ENCODE results near the gene SENP7. TPM values are rescaled to one million over a fixed set of nuclear protein-coding genes. Genes with fewer than 3 reads are reported as not detected.
"Not testable (repeated sequence)": the region's sequence is repeated elsewhere in the genome, so short reads cannot be mapped to it uniquely, and the experiment has no call there.

Gene SENP7
- total and polyA plus RNA-seq, 3 experiments from 2014 or later = 8.3 to 13.2 (median 11.1) TPM

DNA sequence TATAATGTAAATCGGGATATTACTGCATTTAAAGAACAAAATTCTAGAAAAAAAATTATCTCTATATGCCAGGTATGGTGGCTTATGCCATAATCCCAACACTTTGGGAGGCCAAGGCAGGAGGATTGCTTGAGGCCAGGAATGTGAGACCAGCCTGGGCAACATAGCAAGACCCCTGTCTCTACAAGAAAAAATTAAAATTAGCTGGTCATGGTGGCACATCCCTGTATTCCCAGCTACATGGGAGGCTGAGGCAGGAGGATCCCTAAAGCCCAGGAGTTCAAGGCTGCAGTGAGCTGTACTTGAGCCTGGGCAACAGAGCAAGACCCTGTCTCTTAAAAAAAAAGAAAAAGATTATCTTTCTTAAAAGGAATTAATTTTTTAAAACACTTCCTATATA lies 12.8 kb downstream of the SENP7 start:
- Mint-ChIP-seq H3K27ac (no peak overlapping the region), H3K27me3 (no peaks in the 10 kb centered on the region), H3K4me3 (no peak overlapping the region), H3K4me1 (peaks cover 36 to 74% (median 73%) of the 10 kb centered on the region in 3 donors), H3K9me3 (no peaks in the 10 kb centered on the region), H3K36me3 (peaks cover 0 to 61% (median 13%) of the 10 kb centered on the region in 3 donors)
- peaks cover 6% of the 10 kb centered on the region for H3K4me1 ChIP-seq (ENCODE audit: insufficient read depth, low read length)
- ChIA-PET POLR2A (no interaction called here), CTCF (interaction anchor here (1.0 kb wide), 1 partner anchor 9 kb away, joined by 3 read pairs; no protein-coding TSS in a partner anchor)
- H3K36me3 ChIP-seq (ENCODE audit: insufficient read depth, low read length) = no peaks in the 10 kb centered on the region
- no peak for DNase-seq
- no peak overlapping the region for H3K4me3 ChIP-seq (ENCODE audit: low read length)
- no peaks in the 10 kb centered on the region for H3K9me3 ChIP-seq (ENCODE audit: low read length)
- H3K27ac ChIP-seq (ENCODE audit: low read depth, low read length) = no peak overlapping the region
- no peaks in the 10 kb centered on the region for H3K27me3 ChIP-seq (ENCODE audit: insufficient read depth, low read length, poor library complexity, severe bottlenecking)

DNA sequence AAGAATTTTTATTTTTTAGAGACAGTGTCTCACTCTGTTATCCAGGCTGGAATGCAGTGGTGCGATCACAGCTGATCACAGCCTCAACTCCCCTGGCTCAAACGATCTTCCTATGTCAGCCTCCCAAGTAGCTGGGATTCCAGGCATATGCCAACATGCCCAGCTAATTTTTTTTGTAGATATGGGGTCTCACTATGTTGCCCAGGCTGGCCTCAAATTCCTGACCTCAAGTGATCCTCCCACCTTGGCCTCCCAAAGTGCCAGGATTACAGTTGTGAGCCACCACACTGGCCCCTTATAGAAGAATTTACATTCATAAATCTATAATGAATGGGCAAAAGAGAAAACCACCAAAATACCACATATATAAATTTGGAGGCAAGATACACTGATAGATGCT lies 15.2 kb downstream of the SENP7 start:
- Mint-ChIP-seq H3K27ac (peak overlapping the region in 2 of 8 donors; percentile 25 to 29), H3K4me1 (peaks cover 42 to 76% (median 73%) of the 10 kb centered on the region in 3 donors), H3K27me3 (no peaks in the 10 kb centered on the region), H3K4me3 (no peak overlapping the region), H3K9me3 (peaks cover 0 to 2% (median 0%) of the 10 kb centered on the region in 5 donors), H3K36me3 (peaks cover 5 to 62% (median 13%) of the 10 kb centered on the region in 3 donors)
- H3K27ac ChIP-seq (ENCODE audit: low read depth, low read length) = no peak overlapping the region
- no peaks in the 10 kb centered on the region for H3K36me3 ChIP-seq (ENCODE audit: insufficient read depth, low read length)
- H3K9me3 ChIP-seq (ENCODE audit: low read length) = no peaks in the 10 kb centered on the region
- no peaks in the 10 kb centered on the region for H3K27me3 ChIP-seq (ENCODE audit: insufficient read depth, low read length, poor library complexity, severe bottlenecking)
- DNase-seq = no peak
- no peaks in the 10 kb centered on the region for H3K4me1 ChIP-seq (ENCODE audit: insufficient read depth, low read length)
- no peak overlapping the region for H3K4me3 ChIP-seq (ENCODE audit: low read length)
- POLR2A ChIA-PET = no interaction called here
- CTCF ChIA-PET = no interaction called here

DNA sequence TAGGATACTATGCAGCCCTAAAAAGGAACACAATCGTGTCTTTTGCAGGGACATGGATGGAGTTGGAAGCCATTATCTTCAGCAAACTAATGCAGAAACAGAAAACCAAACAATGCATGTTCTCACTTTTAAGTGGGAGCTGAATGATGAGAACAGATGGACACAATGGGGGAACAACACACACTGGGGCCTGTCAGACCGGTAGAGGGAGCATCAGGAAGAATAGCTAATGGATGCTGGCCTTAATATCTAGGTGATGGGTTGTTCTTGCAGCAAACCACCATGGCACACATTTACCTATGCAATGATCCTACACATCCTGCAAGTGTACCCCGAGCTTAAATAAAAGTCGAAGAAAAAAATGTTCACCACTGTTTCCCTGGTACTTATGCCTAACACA lies 17.5 kb downstream of the SENP7 start:
- DNase-seq = no peak
- peaks cover 0 to 2% (median 0%) of the 10 kb centered on the region in 5 donors for H3K9me3 Mint-ChIP-seq
- no peaks in the 10 kb centered on the region for H3K4me1 ChIP-seq (ENCODE audit: insufficient read depth, low read length)
- no peak overlapping the region for H3K4me3 ChIP-seq (ENCODE audit: low read length)
- H3K9me3 ChIP-seq (ENCODE audit: low read length) = no peaks in the 10 kb centered on the region
- peaks cover 10 to 62% (median 15%) of the 10 kb centered on the region in 3 donors for H3K36me3 Mint-ChIP-seq
- peaks cover 5% of the 10 kb centered on the region for H3K36me3 ChIP-seq (ENCODE audit: insufficient read depth, low read length)
- H3K4me1 Mint-ChIP-seq = peaks cover 34 to 66% (median 61%) of the 10 kb centered on the region in 3 donors
- H3K4me3 Mint-ChIP-seq = no peak overlapping the region
- ChIA-PET POLR2A (no interaction called here), CTCF (no interaction called here)
- H3K27me3 Mint-ChIP-seq = no peaks in the 10 kb centered on the region
- no peak overlapping the region for H3K27ac ChIP-seq (ENCODE audit: low read depth, low read length)
- H3K27me3 ChIP-seq (ENCODE audit: insufficient read depth, low read length, poor library complexity, severe bottlenecking) = no peaks in the 10 kb centered on the region
- peak overlapping the region in 4 of 8 donors; percentile 6 to 74 (median 64) for H3K27ac Mint-ChIP-seq

DNA sequence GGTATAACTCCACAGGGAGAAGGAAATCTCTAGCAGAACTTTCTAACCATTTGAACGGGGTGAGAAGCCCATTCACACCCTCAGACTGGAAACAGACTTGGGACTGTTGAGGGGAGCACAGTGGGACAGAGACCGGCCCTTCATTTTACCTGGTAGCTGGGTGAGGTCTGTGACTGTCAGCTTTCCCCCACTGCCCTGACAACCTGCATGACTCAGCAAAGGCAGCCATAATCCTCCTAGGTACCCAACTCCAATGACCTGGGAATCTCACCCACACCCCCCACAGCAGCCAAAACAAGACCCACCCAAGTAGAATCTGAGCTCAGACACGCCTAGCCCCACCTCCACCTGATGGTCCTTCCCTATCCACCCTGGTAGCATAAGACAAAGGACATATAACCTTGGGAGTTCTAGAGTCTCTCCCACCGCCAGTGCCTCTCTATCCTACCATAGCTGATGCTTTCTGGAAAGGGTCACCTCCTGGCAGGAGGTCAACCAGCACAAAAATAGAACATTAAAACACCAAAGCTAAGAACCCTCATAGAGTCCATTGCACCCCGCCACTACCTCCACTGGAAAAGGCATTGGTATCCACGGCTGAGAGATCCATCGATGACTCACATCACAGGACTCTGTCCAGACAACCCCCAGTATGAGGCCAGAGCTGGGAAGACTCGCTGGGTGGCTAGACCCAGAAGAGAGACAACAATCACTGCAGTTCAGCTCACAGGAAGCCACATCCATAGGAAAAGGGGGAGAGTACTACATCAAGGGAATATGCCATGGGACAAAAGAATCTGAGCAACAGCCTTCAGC lies 28.0 kb downstream of the SENP7 start:
- H3K4me3 Mint-ChIP-seq = no peak overlapping the region
- no peaks in the 10 kb centered on the region for H3K27me3 ChIP-seq (ENCODE audit: insufficient read depth, low read length, poor library complexity, severe bottlenecking)
- no peaks in the 10 kb centered on the region for H3K9me3 Mint-ChIP-seq
- no peaks in the 10 kb centered on the region for H3K27me3 Mint-ChIP-seq
- H3K9me3 ChIP-seq (ENCODE audit: low read length) = no peaks in the 10 kb centered on the region
- CTCF ChIA-PET = no interaction called here
- H3K4me1 Mint-ChIP-seq = peaks cover 68 to 91% (median 91%) of the 10 kb centered on the region in 3 donors
- no peak overlapping the region for H3K27ac ChIP-seq (ENCODE audit: low read depth, low read length)
- H3K27ac Mint-ChIP-seq = peak overlapping the region in 6 of 8 donors; percentile 3 to 88 (median 66)
- no peak overlapping the region for H3K4me3 ChIP-seq (ENCODE audit: low read length)
- DNase-seq = no peak
- H3K36me3 ChIP-seq (ENCODE audit: insufficient read depth, low read length) = no peaks in the 10 kb centered on the region
- H3K36me3 Mint-ChIP-seq = peaks cover 19 to 68% (median 24%) of the 10 kb centered on the region in 3 donors
- peaks cover 9% of the 10 kb centered on the region for H3K4me1 ChIP-seq (ENCODE audit: insufficient read depth, low read length)
- POLR2A ChIA-PET = no interaction called here

DNA sequence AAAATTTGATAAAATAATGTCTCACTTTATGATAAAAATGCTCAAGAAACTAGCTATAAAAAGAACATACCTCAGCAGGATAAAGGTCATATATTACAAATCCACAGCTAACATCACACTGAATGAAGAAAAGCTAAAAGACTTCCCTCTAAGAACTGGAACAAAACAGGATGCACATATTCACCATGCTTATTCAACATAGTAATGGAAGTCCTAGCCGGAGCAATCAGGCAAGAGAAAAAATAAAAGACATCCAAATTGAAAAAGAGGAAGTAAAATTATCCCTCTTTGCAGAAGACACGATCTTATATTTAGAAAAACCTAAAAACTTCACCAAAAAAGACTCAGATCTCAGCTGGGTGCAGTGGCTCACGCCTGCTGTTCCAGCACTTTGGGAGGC lies 34.0 kb downstream of the SENP7 start:
- no peak overlapping the region for H3K4me3 ChIP-seq (ENCODE audit: low read length)
- peaks cover 14% of the 10 kb centered on the region for H3K4me1 ChIP-seq (ENCODE audit: insufficient read depth, low read length)
- no peaks in the 10 kb centered on the region for H3K36me3 ChIP-seq (ENCODE audit: insufficient read depth, low read length)
- POLR2A ChIA-PET = no interaction called here
- DNase-seq = no peak
- no peaks in the 10 kb centered on the region for H3K9me3 ChIP-seq (ENCODE audit: low read length)
- no peaks in the 10 kb centered on the region for H3K9me3 Mint-ChIP-seq
- no peaks in the 10 kb centered on the region for H3K27me3 ChIP-seq (ENCODE audit: insufficient read depth, low read length, poor library complexity, severe bottlenecking)
- no peak overlapping the region for H3K27ac ChIP-seq (ENCODE audit: low read depth, low read length)
- no peaks in the 10 kb centered on the region for H3K27me3 Mint-ChIP-seq
- CTCF ChIA-PET = no interaction called here
- peak overlapping the region in 1 of 7 donors; percentile 15 for H3K4me3 Mint-ChIP-seq
- H3K4me1 Mint-ChIP-seq = peaks cover 52 to 91% (median 86%) of the 10 kb centered on the region in 3 donors
- H3K36me3 Mint-ChIP-seq = peaks cover 40 to 68% (median 41%) of the 10 kb centered on the region in 3 donors
- peak overlapping the region in 5 of 8 donors; percentile 27 to 73 (median 66) for H3K27ac Mint-ChIP-seq

DNA sequence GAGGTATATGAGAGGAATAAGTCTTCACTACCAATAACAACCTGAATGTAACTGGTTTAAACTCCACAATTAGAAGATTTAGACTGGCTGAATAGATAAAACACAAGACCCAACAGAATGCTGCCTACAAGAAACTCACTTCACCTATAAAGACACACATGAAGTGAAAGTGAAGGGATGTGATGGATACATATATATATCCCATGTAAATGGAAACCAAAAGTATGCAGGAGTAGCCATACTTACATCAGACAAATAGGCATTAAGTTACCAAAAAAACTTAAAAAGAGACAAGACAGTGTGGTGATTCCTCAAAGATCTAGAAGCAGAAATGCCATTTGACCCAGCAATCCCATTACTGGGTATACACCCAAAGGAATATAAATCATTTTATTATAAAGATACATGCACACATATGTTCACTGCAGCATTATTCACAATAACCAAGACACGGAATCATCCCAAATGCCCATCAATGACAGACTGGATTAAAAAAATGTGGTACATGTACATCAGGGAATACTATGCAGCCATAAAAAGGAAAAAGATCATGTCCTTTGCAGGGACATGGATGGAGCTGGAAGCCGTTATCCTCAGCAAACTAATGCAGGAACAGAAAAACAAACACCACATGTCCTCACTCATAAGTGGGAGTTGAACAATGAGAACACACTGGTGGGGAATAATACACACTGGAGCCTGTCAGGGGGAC lies 38.0 kb downstream of the SENP7 start:
- H3K4me3 ChIP-seq (ENCODE audit: low read length); H3K36me3 ChIP-seq (ENCODE audit: insufficient read depth, low read length); H3K4me3 Mint-ChIP-seq; H3K27ac ChIP-seq (ENCODE audit: low read depth, low read length); H3K27me3 ChIP-seq (ENCODE audit: insufficient read depth, low read length, poor library complexity, severe bottlenecking); POLR2A ChIA-PET; CTCF ChIA-PET; H3K27me3 Mint-ChIP-seq; H3K27ac Mint-ChIP-seq; H3K9me3 Mint-ChIP-seq; H3K9me3 ChIP-seq (ENCODE audit: low read length); DNase-seq: not testable (repeated sequence)
- Mint-ChIP-seq H3K4me1 (peaks cover 48 to 83% (median 82%) of the 10 kb centered on the region in 3 donors), H3K36me3 (peaks cover 35 to 72% (median 52%) of the 10 kb centered on the region in 3 donors)
- H3K4me1 ChIP-seq (ENCODE audit: insufficient read depth, low read length) = peaks cover 11% of the 10 kb centered on the region

DNA sequence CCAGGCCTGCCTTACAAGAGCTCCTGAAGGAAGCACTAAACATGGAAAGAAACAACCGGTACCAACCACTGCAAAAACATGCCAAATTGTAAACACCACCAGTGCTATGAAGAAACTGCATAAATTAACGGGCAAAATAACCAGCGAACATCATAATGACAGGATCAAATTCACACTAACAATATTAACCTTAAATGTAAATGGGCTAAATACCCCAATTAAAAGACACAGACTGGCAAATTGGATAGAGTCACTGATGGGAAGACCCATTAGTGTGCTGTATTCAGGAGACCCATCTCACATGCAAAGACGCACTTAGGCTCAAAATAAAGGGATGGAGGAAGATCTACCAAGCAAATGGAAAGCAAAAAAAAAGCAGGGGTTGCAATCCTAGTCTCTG lies 44.3 kb downstream of the SENP7 start:
- peaks cover 15% of the 10 kb centered on the region for H3K4me1 ChIP-seq (ENCODE audit: insufficient read depth, low read length)
- CTCF ChIA-PET; POLR2A ChIA-PET; H3K36me3 ChIP-seq (ENCODE audit: insufficient read depth, low read length); H3K27ac ChIP-seq (ENCODE audit: low read depth, low read length); DNase-seq; H3K4me3 Mint-ChIP-seq; H3K27me3 Mint-ChIP-seq; H3K9me3 Mint-ChIP-seq; H3K9me3 ChIP-seq (ENCODE audit: low read length); H3K4me3 ChIP-seq (ENCODE audit: low read length); H3K27me3 ChIP-seq (ENCODE audit: insufficient read depth, low read length, poor library complexity, severe bottlenecking): not testable (repeated sequence)
- peaks cover 2 to 39% (median 24%) of the 10 kb centered on the region in 3 donors for H3K36me3 Mint-ChIP-seq
- H3K27ac Mint-ChIP-seq = peak overlapping the region in 6 of 8 donors; percentile 10 to 93 (median 48)
- peaks cover 62 to 86% (median 83%) of the 10 kb centered on the region in 3 donors for H3K4me1 Mint-ChIP-seq

DNA sequence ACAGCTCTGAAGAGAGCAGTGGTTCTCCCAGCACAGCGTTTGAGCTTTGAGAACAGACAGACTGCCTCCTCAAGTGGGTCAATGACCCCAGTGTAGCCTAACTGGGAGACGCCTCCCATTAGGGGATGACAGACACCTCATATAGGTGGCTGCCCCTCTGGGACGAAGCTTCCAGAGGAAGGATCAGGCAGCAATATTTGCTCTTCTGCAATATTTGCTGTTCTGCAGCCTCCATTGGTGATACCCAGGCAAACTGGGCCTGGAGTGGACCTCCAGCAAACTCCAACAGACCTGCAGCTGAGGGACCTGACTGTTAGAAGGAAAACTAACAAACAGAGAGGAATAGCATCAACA lies 45.7 kb downstream of the SENP7 start:
- peaks cover 15% of the 10 kb centered on the region for H3K4me1 ChIP-seq (ENCODE audit: insufficient read depth, low read length)
- POLR2A ChIA-PET; H3K36me3 ChIP-seq (ENCODE audit: insufficient read depth, low read length); H3K27me3 Mint-ChIP-seq; H3K4me3 ChIP-seq (ENCODE audit: low read length); H3K9me3 ChIP-seq (ENCODE audit: low read length); H3K27me3 ChIP-seq (ENCODE audit: insufficient read depth, low read length, poor library complexity, severe bottlenecking); DNase-seq; H3K27ac ChIP-seq (ENCODE audit: low read depth, low read length); H3K9me3 Mint-ChIP-seq: not testable (repeated sequence)
- Mint-ChIP-seq H3K4me1 (peaks cover 62 to 86% (median 78%) of the 10 kb centered on the region in 3 donors), H3K36me3 (peaks cover 2 to 36% (median 19%) of the 10 kb centered on the region in 3 donors), H3K4me3 (peak overlapping the region in 5 of 7 donors; percentile 29 to 84 (median 70)), H3K27ac (peak overlapping the region in 7 of 8 donors; percentile 19 to 93 (median 82))
- CTCF ChIA-PET = interaction anchor here (1.6 kb wide), 1 partner anchor 10 kb away, joined by 3 read pairs; no protein-coding TSS in a partner anchor

Measured in CD8-positive, alpha-beta memory T cell (primary cell).